ENCODE data around the gene MAP4K4. TPM values are rescaled to one million over a fixed set of nuclear protein-coding genes. Genes with fewer than 3 reads are reported as not detected.

Gene MAP4K4
- total and polyA plus RNA-seq, 2 of the 13 experiments (the other 11 are each of a cell fraction or from before 2014, with no cell fraction given), result 105 to 264 TPM

DNA sequence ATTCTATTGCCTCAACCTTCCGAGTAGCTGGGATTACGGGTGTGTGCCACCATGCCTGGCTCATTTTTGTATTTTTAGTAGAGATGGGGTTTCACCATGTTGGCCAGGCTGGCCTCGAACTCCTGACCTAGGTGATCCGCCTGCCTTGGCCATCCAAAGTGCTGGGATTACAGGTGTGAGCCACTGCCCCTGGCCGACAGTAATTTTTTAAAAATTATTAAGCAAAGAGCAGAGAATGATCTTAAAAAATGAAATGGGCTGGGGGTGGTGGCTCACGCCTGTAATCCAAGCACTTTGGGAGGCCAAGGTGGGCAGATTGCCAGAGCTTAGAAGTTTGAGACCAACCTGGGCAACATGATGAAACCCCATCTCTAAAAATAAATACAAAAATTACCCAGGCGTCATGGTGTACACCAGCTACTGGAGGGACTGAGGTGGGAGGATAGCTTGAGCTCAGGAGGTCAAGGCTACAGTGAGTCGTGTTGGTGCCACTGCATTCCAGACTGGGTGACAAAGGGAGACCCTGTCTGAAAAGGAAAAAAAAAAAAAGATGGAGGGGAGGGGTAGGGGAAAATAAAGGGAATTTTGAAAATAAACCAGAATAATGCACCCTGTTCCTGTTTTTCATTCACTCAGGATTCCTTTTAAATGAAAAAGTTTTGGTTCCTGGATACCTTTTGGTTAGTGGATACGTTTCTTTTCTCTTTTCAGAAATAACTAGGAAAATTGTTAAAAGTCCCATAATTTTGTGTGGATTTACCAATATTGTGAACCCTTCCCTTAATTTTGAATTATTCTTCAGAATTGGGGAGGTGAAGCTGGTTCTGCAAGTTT lies 33.9 kb downstream of the MAP4K4 start (continued):
- TF ChIP-seq, protein P1, sequence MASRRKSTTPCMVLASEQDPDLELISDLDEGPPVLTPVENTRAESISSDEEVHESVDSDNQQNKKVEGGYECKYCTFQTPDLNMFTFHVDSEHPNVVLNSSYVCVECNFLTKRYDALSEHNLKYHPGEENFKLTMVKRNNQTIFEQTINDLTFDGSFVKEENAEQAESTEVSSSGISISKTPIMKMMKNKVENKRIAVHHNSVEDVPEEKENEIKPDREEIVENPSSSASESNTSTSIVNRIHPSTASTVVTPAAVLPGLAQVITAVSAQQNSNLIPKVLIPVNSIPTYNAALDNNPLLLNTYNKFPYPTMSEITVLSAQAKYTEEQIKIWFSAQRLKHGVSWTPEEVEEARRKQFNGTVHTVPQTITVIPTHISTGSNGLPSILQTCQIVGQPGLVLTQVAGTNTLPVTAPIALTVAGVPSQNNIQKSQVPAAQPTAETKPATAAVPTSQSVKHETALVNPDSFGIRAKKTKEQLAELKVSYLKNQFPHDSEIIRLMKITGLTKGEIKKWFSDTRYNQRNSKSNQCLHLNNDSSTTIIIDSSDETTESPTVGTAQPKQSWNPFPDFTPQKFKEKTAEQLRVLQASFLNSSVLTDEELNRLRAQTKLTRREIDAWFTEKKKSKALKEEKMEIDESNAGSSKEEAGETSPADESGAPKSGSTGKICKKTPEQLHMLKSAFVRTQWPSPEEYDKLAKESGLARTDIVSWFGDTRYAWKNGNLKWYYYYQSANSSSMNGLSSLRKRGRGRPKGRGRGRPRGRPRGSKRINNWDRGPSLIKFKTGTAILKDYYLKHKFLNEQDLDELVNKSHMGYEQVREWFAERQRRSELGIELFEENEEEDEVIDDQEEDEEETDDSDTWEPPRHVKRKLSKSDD (CRISPR knock-in tag; IDR thresholded peaks at IDR 0.05; ENCODE audit: low read depth), result peak; percentile 44; the same call in 1 of the 2 replicates
- TF ChIP-seq TCF7L2 (IDR thresholded peaks at IDR 0.05; ENCODE audit: low read depth, low read length) (no peak), FOSL2 (CRISPR knock-in tag; IDR thresholded peaks at IDR 0.05) (peak; percentile 80), HDAC2 (CRISPR knock-in tag; IDR thresholded peaks at IDR 0.05) (peak; percentile 81), GLI4 (CRISPR knock-in tag; IDR thresholded peaks at IDR 0.05; ENCODE audit: borderline replicate concordance) (no peak), ZNF788 (CRISPR knock-in tag; IDR thresholded peaks at IDR 0.05; ENCODE audit: borderline replicate concordance) (peak; percentile 35; the same call in 1 of the 2 replicates), MLLT10 (CRISPR knock-in tag; IDR thresholded peaks at IDR 0.05) (no peak), EHMT2 (IDR thresholded peaks at IDR 0.05; ENCODE audit: borderline replicate concordance, low read depth, low read length) (peak; percentile 72; the same call in 1 of the 2 replicates), TGIF2 (CRISPR knock-in tag; IDR thresholded peaks at IDR 0.05) (peak; percentile 69; the same call in 1 of the 2 replicates), KAT8 (CRISPR knock-in tag; IDR thresholded peaks at IDR 0.05) (peak; percentile 39), CBX1 (IDR thresholded peaks at IDR 0.05; ENCODE audit: low read depth) (no peak), TP53 (CRISPR knock-in tag; conservative IDR thresholded peaks at IDR 0.05) (no peak), POLR2AphosphoS5 (IDR thresholded peaks at IDR 0.05; ENCODE audit: low read depth, low read length) (no peak), CBX5 (CRISPR knock-in tag; IDR thresholded peaks at IDR 0.05; ENCODE audit: borderline replicate concordance) (0 out of 2 replicates have a peak, but pooled peaks have one; percentile 68), WIZ (CRISPR knock-in tag; IDR thresholded peaks at IDR 0.05) (no peak)
- TF ChIP-seq, protein P2, sequence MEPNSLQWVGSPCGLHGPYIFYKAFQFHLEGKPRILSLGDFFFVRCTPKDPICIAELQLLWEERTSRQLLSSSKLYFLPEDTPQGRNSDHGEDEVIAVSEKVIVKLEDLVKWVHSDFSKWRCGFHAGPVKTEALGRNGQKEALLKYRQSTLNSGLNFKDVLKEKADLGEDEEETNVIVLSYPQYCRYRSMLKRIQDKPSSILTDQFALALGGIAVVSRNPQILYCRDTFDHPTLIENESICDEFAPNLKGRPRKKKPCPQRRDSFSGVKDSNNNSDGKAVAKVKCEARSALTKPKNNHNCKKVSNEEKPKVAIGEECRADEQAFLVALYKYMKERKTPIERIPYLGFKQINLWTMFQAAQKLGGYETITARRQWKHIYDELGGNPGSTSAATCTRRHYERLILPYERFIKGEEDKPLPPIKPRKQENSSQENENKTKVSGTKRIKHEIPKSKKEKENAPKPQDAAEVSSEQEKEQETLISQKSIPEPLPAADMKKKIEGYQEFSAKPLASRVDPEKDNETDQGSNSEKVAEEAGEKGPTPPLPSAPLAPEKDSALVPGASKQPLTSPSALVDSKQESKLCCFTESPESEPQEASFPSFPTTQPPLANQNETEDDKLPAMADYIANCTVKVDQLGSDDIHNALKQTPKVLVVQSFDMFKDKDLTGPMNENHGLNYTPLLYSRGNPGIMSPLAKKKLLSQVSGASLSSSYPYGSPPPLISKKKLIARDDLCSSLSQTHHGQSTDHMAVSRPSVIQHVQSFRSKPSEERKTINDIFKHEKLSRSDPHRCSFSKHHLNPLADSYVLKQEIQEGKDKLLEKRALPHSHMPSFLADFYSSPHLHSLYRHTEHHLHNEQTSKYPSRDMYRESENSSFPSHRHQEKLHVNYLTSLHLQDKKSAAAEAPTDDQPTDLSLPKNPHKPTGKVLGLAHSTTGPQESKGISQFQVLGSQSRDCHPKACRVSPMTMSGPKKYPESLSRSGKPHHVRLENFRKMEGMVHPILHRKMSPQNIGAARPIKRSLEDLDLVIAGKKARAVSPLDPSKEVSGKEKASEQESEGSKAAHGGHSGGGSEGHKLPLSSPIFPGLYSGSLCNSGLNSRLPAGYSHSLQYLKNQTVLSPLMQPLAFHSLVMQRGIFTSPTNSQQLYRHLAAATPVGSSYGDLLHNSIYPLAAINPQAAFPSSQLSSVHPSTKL (CRISPR knock-in tag; IDR thresholded peaks at IDR 0.05), result peak; percentile 95
- TF ChIP-seq, protein P3, sequence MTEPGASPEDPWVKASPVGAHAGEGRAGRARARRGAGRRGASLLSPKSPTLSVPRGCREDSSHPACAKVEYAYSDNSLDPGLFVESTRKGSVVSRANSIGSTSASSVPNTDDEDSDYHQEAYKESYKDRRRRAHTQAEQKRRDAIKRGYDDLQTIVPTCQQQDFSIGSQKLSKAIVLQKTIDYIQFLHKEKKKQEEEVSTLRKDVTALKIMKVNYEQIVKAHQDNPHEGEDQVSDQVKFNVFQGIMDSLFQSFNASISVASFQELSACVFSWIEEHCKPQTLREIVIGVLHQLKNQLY (CRISPR knock-in tag; IDR thresholded peaks at IDR 0.05), result peak; percentile 29; the same call in 1 of the 2 replicates
- TF ChIP-seq, protein P4, sequence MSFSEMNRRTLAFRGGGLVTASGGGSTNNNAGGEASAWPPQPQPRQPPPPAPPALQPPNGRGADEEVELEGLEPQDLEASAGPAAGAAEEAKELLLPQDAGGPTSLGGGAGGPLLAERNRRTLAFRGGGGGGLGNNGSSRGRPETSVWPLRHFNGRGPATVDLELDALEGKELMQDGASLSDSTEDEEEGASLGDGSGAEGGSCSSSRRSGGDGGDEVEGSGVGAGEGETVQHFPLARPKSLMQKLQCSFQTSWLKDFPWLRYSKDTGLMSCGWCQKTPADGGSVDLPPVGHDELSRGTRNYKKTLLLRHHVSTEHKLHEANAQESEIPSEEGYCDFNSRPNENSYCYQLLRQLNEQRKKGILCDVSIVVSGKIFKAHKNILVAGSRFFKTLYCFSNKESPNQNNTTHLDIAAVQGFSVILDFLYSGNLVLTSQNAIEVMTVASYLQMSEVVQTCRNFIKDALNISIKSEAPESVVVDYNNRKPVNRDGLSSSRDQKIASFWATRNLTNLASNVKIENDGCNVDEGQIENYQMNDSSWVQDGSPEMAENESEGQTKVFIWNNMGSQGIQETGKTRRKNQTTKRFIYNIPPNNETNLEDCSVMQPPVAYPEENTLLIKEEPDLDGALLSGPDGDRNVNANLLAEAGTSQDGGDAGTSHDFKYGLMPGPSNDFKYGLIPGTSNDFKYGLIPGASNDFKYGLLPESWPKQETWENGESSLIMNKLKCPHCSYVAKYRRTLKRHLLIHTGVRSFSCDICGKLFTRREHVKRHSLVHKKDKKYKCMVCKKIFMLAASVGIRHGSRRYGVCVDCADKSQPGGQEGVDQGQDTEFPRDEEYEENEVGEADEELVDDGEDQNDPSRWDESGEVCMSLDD (CRISPR knock-in tag; IDR thresholded peaks at IDR 0.05; ENCODE audit: borderline replicate concordance), result no peak
